Kidney epithelial cell (primary cell): ENCODE measurements around the gene GAS1. TPM values are rescaled to one million over a fixed set of nuclear protein-coding genes. Genes with fewer than 3 reads are reported as not detected.

ENCODE experiments used
- DNase-seq: peaks from one replicate; pipeline ENCODE4 v3.0.0-alpha.2; 2010; ENCODE audit warnings: low read depth
- H3K27me3 ChIP-seq: 2 replicates; pipeline ENCODE4 v1.6.0; 2011; ENCODE audit warnings: low read length; ENCODE audit not compliant: control insufficient read depth, insufficient read depth
- H3K36me3 ChIP-seq: 2 replicates; pipeline ENCODE4 v1.5.1; 2011; ENCODE audit warnings: low read length; ENCODE audit not compliant: control insufficient read depth, insufficient read depth
- H3K4me3 ChIP-seq: 2 replicates; pipeline ENCODE4 v1.5.1; 2011; ENCODE audit warnings: low read depth, mild to moderate bottlenecking, control low read depth, low read length
- total RNA-seq: library from RNA; depleted of rRNA; stranded (reverse); fragments of >200 nt; gene quantifications from 2 replicates; pipeline ENCODE4 v1.2.3, GENCODE V29; 2015
- TF ChIP-seq, protein P1 (sequence below): IDR thresholded peaks from 2 replicates; pipeline ENCODE4 v1.5.1; 2011; ENCODE audit warnings: mild to moderate bottlenecking, moderate library complexity, low read length, control low read depth, inconsistent platforms; ENCODE audit not compliant: insufficient read depth, poor library complexity, severe bottlenecking

Gene GAS1
- total RNA-seq, 1 donor from 2014 or later, result 6.1 TPM

- Histone ChIP-seq H3K4me3 (no peak overlapping the region), H3K36me3 (no peaks in the 10 kb centered on the region), H3K27me3 (no peaks in the 10 kb centered on the region)
- DNase-seq, result no peak
- TF ChIP-seq, protein P1, sequence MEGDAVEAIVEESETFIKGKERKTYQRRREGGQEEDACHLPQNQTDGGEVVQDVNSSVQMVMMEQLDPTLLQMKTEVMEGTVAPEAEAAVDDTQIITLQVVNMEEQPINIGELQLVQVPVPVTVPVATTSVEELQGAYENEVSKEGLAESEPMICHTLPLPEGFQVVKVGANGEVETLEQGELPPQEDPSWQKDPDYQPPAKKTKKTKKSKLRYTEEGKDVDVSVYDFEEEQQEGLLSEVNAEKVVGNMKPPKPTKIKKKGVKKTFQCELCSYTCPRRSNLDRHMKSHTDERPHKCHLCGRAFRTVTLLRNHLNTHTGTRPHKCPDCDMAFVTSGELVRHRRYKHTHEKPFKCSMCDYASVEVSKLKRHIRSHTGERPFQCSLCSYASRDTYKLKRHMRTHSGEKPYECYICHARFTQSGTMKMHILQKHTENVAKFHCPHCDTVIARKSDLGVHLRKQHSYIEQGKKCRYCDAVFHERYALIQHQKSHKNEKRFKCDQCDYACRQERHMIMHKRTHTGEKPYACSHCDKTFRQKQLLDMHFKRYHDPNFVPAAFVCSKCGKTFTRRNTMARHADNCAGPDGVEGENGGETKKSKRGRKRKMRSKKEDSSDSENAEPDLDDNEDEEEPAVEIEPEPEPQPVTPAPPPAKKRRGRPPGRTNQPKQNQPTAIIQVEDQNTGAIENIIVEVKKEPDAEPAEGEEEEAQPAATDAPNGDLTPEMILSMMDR, result no peak
Measured at GRCh38 chr9:86901511-86901910, 45.8 kb downstream of the GAS1 start.
